SK-N-MC (cell line): ENCODE data around the gene LSR.

ENCODE experiments used
- EZH2 ChIP-seq: fragments of 200-600 bp; sonication (generic); IDR thresholded peaks from one replicate; pipeline ENCODE4 v1.6.1; 2017; ENCODE audit warnings: antibody characterized with exemption
- POLR2AphosphoS5 ChIP-seq: IDR thresholded peaks from 2 replicates; pipeline ENCODE4 v1.6.1; 2012; ENCODE audit warnings: mild to moderate bottlenecking, low read depth, low read length, borderline replicate concordance

DNA sequence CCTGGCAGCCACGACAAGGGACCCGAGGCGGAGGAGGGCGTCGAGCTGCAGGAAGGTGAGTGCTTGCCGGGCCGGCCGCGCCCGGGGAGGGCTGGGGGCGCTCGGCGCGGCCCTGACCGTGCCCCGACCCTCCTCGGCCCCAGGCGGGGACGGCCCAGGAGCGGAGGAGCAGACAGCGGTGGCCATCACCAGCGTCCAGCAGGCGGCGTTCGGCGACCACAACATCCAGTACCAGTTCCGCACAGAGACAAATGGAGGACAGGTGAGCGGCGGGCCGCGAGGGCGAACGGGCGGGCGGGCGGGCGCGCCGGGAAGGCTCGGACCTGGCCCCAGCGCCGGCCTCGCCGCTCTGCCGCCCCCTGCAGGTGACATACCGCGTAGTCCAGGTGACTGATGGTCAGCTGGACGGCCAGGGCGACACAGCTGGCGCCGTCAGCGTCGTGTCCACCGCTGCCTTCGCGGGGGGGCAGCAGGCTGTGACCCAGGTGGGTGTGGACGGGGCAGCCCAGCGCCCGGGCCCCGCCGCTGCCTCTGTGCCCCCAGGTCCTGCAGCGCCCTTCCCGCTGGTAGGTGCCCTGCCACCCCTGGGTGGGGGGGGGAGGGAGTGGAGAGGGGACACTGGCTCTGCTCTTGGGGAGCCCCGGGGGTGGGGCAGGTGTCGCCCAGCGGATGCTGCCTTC is 20.8 kb downstream of the LSR start:
- TF ChIP-seq POLR2AphosphoS5 (no peak), EZH2 (no peak)
